PC-9 (cell line): ENCODE results near the gene TFAP2A.

Experiments used
- CTCF ChIP-seq: fragments of 200-600 bp; sonication (generic); conservative IDR thresholded peaks from 2 replicates; pipeline ENCODE4 v1.6.1; 2017; ENCODE audit warnings: mixed run types, antibody characterized with exemption, mild to moderate bottlenecking, moderate library complexity
- EZH2 ChIP-seq: fragments of 200-600 bp; sonication (generic); IDR thresholded peaks from 2 replicates; pipeline ENCODE4 v1.8.0; 2017; ENCODE audit warnings: antibody characterized with exemption, low read depth

GRCh38 chr6:10412461-10413261 is 2.2 kb downstream of the TFAP2A start:
- TF ChIP-seq CTCF (no peak), EZH2 (no peak)
